HFFc6 (cell line): ENCODE results near the gene NDUFB7. TPM values are rescaled to one million over a fixed set of nuclear protein-coding genes. Genes with fewer than 3 reads are reported as not detected.

ENCODE experiments used
- DNase-seq: peaks from one replicate; pipeline ENCODE4 v3.0.0-alpha.2; 2018
- H3K27ac Mint-ChIP-seq: 2 replicates; pipeline ENCODE4 v1.8.0; 2020; ENCODE audit warnings: mild to moderate bottlenecking, mixed read lengths
- H3K27me3 Mint-ChIP-seq: 2 replicates; pipeline ENCODE4 v1.8.0; 2021; ENCODE audit warnings: mild to moderate bottlenecking, moderate library complexity, mixed read lengths; ENCODE audit not compliant: insufficient read depth
- H3K36me3 Mint-ChIP-seq: 2 replicates; pipeline ENCODE4 v1.8.0; 2021; ENCODE audit warnings: low read depth, mixed read lengths
- H3K4me1 Mint-ChIP-seq: 2 replicates; pipeline ENCODE4 v1.8.0; 2020; ENCODE audit warnings: low read depth, mixed read lengths
- H3K4me3 Mint-ChIP-seq: 2 replicates; pipeline ENCODE4 v1.8.0; 2020; ENCODE audit warnings: mild to moderate bottlenecking, moderate library complexity, mixed read lengths
- H3K9me3 Mint-ChIP-seq: 2 replicates; pipeline ENCODE4 v1.8.0; 2020; ENCODE audit warnings: mild to moderate bottlenecking, mixed read lengths
- total RNA-seq, 6 experiments: library from RNA; stranded (reverse); fragmentation: NEBNext Ultra II Directional; extraction: Animal tissue kit (Norgen Biotek cat#: 25700); gene quantifications; 2 replicates in 1 of 6; 3 replicates in 5 of 6; pipeline ENCODE4 v1.2.3, GENCODE V29; 2021
- TF ChIP-seq, protein P1 (sequence below): fragments of 200-600 bp; sonication (generic); IDR thresholded peaks from 2 replicates; pipeline ENCODE4 v1.5.0; 2021; ENCODE audit warnings: antibody characterized with exemption, mild to moderate bottlenecking

The NDUFB7 gene
- total RNA-seq, 6 experiments from 2014 or later: 167 to 227 (median 199) TPM

DNA sequence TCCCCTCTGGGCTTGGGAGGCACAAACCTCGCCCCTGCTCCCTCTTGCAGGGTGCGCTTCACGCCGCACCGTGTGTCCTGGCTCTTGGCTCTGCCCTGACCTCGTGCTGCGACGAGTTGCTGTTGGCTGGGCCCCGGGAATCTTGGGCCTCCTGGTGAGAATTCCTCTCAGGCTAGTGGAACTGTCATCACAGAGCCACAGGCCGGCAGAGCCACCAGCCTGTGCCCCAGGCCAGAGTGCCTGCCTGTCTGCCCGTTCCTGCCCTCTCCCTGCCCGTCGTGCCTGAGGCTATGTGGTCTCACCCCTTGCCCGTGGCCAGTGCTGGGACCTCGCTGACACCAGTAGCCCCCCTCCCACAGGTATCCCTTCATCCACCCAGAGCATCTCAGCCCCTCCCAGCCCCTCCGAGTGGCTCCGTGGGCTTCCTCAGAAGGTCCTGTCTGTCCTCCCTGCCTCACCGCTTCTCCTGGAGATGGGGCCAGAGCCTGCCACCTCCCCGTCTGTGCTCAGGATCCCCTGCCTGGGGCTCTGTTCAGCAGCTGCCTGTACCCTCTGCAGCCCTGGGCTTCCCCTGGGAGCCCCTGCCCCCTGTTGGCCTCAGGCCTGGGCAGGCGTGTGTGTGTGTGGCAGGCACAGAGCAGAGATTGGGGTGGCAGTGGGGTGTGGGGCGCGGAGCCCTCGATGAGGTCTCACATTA lies 13.3 kb downstream of the NDUFB7 start:
- no peaks in the 10 kb centered on the region for H3K9me3 Mint-ChIP-seq
- TF ChIP-seq, protein P1, sequence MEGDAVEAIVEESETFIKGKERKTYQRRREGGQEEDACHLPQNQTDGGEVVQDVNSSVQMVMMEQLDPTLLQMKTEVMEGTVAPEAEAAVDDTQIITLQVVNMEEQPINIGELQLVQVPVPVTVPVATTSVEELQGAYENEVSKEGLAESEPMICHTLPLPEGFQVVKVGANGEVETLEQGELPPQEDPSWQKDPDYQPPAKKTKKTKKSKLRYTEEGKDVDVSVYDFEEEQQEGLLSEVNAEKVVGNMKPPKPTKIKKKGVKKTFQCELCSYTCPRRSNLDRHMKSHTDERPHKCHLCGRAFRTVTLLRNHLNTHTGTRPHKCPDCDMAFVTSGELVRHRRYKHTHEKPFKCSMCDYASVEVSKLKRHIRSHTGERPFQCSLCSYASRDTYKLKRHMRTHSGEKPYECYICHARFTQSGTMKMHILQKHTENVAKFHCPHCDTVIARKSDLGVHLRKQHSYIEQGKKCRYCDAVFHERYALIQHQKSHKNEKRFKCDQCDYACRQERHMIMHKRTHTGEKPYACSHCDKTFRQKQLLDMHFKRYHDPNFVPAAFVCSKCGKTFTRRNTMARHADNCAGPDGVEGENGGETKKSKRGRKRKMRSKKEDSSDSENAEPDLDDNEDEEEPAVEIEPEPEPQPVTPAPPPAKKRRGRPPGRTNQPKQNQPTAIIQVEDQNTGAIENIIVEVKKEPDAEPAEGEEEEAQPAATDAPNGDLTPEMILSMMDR: no peak
- H3K27me3 Mint-ChIP-seq: peaks cover 2% of the 10 kb centered on the region; the same call in 1 of the 2 replicates
- no peak overlapping the region for H3K4me3 Mint-ChIP-seq
- no peaks in the 10 kb centered on the region for H3K36me3 Mint-ChIP-seq
- peaks cover 14% of the 10 kb centered on the region for H3K4me1 Mint-ChIP-seq
- DNase-seq: no peak
- H3K27ac Mint-ChIP-seq: 0 out of 2 replicates have a peak overlapping the region, but pooled peaks have one; percentile 11

DNA sequence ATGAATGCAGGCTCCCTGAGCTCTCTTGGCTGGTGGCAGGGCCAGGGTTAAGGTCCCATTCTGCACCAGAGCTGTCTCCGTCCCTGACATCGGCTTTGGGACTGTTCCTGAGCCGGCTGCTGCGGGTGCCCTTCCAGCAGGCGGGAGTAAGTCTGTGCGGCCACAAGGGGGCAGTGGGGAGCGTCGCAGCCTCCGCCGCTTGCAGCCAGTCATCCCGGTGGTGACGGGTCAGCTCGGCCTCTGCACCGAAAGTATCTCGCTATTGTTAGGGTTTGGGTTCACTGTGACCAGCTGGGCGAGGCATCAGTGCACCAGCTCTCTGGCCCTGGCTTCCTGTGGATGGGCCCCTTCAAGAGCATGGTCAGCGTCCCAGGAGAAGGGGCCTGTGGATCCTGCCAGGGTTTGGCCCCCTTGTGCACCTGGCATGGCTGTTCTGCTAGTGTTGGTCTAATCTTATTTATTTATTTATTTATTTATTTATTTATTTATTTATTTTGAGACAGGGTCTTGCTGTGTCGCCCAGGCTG lies 15.1 kb downstream of the NDUFB7 start:
- Mint-ChIP-seq H3K4me1 (peaks cover 14% of the 10 kb centered on the region), H3K9me3 (no peaks in the 10 kb centered on the region), H3K36me3 (no peaks in the 10 kb centered on the region)

DNA sequence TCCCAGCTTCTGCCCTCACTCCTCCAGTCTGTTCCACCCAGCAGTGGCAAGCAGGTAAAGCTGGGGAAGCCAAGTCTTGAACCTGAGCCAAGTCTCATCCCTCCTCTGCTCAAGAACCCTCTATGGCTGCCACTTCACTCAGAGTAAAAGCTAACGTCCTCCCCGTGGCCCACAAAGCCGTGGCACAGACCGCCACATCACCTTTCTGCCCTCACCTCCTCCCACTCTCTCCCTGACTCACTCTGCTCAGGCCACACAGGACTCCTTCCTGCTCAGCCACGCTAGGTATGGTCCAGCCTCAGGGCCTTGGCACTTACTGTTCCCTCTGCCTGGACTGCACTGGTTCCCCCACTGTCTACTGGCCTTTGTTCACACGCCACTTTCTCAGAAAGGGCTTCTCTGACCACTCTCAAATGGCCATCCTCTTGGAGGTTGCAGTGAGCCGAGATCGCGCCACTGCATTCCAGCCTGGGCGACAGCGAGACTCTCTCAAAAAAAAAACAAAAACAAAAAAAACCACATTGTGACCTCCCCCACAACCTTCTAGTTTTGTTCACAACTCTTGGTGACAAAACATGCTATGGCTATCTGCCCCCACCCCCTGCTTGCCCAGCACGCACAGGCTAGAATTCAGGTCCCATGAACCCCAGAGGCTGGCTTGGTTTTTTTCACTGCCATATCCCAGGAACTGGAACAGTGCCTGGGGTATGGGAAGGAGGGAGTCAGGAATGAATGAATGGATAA lies 15.8 kb downstream of the NDUFB7 start:
- Mint-ChIP-seq H3K4me1 (peaks cover 14% of the 10 kb centered on the region), H3K9me3 (no peaks in the 10 kb centered on the region), H3K27me3 (peaks cover 2% of the 10 kb centered on the region; the same call in 1 of the 2 replicates), H3K36me3 (no peaks in the 10 kb centered on the region), H3K27ac (peak overlapping the region; percentile 90), H3K4me3 (peak overlapping the region; percentile 10)
- peak; percentile 65 for DNase-seq
- TF ChIP-seq, protein P1: no peak

More for the DNA sequence above, 15.1 kb downstream of the NDUFB7 start:
- H3K4me3 Mint-ChIP-seq: peak overlapping the region; percentile 10
- TF ChIP-seq, protein P1: peak; percentile 97
- H3K27me3 Mint-ChIP-seq: peaks cover 2% of the 10 kb centered on the region; the same call in 1 of the 2 replicates
- peak overlapping the region; percentile 90 for H3K27ac Mint-ChIP-seq
- DNase-seq: peak; percentile 71

DNA sequence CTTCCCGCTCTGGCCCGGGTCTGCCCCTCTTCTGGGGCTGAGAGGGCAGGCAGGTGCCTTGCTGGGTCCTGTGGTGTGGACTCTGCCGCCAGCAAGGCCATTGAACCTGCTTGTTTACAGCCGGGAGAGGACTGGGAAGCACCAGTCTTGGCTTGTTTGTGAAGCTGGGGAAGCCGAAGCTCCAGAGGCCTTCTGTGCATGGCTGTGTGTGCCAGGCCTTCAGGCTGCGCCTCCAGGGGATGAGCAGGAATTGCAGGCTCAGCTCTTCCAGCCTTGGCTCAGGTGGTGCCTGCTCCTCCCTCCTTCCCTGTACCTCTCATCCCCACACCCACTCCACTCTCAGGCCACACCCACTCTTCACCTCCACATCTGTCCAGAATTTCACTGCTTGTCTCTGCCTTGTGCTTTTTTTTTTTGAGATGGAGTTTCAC lies 17.5 kb downstream of the NDUFB7 start:
- no peaks in the 10 kb centered on the region for H3K9me3 Mint-ChIP-seq
- peaks cover 4% of the 10 kb centered on the region; the same call in 1 of the 2 replicates for H3K36me3 Mint-ChIP-seq
- no peak for DNase-seq
- no peak overlapping the region for H3K4me3 Mint-ChIP-seq
- peaks cover 2% of the 10 kb centered on the region; the same call in 1 of the 2 replicates for H3K27me3 Mint-ChIP-seq
- H3K27ac Mint-ChIP-seq: no peak overlapping the region
- TF ChIP-seq, protein P1: 0 out of 2 replicates have a peak, but pooled peaks have one; percentile 16
- H3K4me1 Mint-ChIP-seq: peaks cover 14% of the 10 kb centered on the region

DNA sequence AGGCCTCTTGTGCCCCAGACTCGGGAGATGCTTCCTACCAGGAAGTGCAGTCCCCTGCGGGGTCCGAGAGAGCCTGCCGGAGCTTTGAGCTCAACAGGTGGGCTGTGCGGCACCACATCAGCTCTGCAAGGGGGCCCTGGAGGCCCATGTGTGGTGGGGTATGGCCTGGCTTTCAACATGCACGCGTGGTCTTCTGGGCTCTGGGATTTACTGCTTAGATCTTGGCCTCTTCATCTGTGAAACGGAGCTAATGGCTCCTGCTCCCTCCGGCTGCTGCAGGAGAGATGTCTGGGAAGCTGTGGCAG lies 18.0 kb downstream of the NDUFB7 start:
- TF ChIP-seq, protein P1: no peak
- no peak for DNase-seq
- no peak overlapping the region for H3K4me3 Mint-ChIP-seq
- H3K36me3 Mint-ChIP-seq: peaks cover 4% of the 10 kb centered on the region; the same call in 1 of the 2 replicates
- H3K27me3 Mint-ChIP-seq: peaks cover 2% of the 10 kb centered on the region; the same call in 1 of the 2 replicates
- peaks cover 14% of the 10 kb centered on the region for H3K4me1 Mint-ChIP-seq
- H3K9me3 Mint-ChIP-seq: no peaks in the 10 kb centered on the region
- no peak overlapping the region for H3K27ac Mint-ChIP-seq
